Transverse colon (tissue), 4 donors: Measurements from ENCODE around the gene LRRC23. TPM values are rescaled to one million over a fixed set of nuclear protein-coding genes. Genes with fewer than 3 reads are reported as not detected.

Source experiments
- DNase-seq: peaks from one replicate; pipeline ENCODE4 v3.0.0-alpha.2; 2019
- H3K27ac ChIP-seq, 4 donors: fragments of 200-600 bp; sonication (generic); 2 replicates each; pipeline ENCODE4 v1.5.1; 2016 to 2018; ENCODE audit warnings: inconsistent platforms in 4 of 4
- H3K27me3 ChIP-seq: fragments of 200-600 bp; sonication (generic); 2 replicates; pipeline ENCODE4 v1.5.1; 2017; ENCODE audit warnings: inconsistent platforms
- H3K36me3 ChIP-seq, 4 donors: fragments of 200-600 bp; sonication (generic); 2 replicates each; pipeline ENCODE4 v1.5.1; 2017 to 2019; ENCODE audit warnings: inconsistent platforms in 4 of 4
- H3K4me1 ChIP-seq, 4 donors: fragments of 200-600 bp; sonication (generic); 2 replicates each; pipeline ENCODE4 v1.5.1; 2017 to 2020; ENCODE audit warnings: inconsistent platforms in 4 of 4
- H3K4me3 ChIP-seq, 4 donors: fragments of 200-600 bp; sonication (generic); 1 replicate in 1 of 4; 2 replicates in 3 of 4; pipeline versions ENCODE4 v1.5.1 to v1.6.1; 2017 to 2019; ENCODE audit warnings: inconsistent platforms in 4 of 4
- H3K9me3 ChIP-seq, 2 donors: fragments of 200-600 bp; sonication (generic); 2 replicates each; pipeline ENCODE4 v1.5.1; 2017 to 2019; ENCODE audit warnings: inconsistent platforms in 2 of 2
- EP300 ChIP-seq: sonication (generic); formaldehyde crosslinking; IDR thresholded peaks from one replicate; pipeline ENCODE4 v1.6.1; 2017; ENCODE audit warnings: antibody characterized with exemption, low read depth
- POLR2A ChIP-seq: fragments of 450-650 bp; IDR thresholded peaks from one replicate; pipeline ENCODE4 v1.6.1; 2016; ENCODE audit warnings: antibody characterized with exemption, mild to moderate bottlenecking, moderate library complexity
- POLR2AphosphoS5 ChIP-seq, 3 donors: sonication (generic); formaldehyde crosslinking; IDR thresholded peaks; one replicate each; pipeline ENCODE4 v1.6.1; 2016; ENCODE audit warnings: antibody characterized with exemption in 3 of 3
- WGBS, 2 donors: methylation state at CpG; one replicate each; pipeline ENCODE4 v1.1.5; 2018; ENCODE audit warnings: low coverage in 1 of 2; 5-methylcytosine and 5-hydroxymethylcytosine counted together
- in situ Hi-C, 4 donors: fragments of 200-750 bp; cut with MboI; loops; one replicate each; pipeline versions ENCODE4 v1.15.0 to v1.15.1; 2017; ENCODE audit warnings: low sequenced_read_pairs in 3 of 4, low pct_ligation_motif_present in 1 of 4, low pct_unique_long_range_greater_than_20kb in 1 of 4
- intact Hi-C: fragments of 100-400 bp; cut with DNase I; formaldehyde crosslinking; loops from one replicate; pipeline ENCODE4 v1.15.1; 2023; ENCODE audit warnings: low total_unique reads
- total RNA-seq, 4 donors: library from RNA; depleted of rRNA; stranded (reverse); fragments of >200 nt; gene quantifications; one replicate each; pipeline ENCODE4 v1.1.0, GENCODE V29; 2016
- TF ChIP-seq, protein P1 (sequence below), 5 experiments: fragments of 200-600 bp in 3 of 5; fragments of 450-650 bp in 2 of 5; sonication (generic) in 3 of 5; IDR thresholded peaks; 1 replicate in 2 of 5; 2 replicates in 3 of 5; pipeline ENCODE4 v1.5.1; 2016 to 2017; ENCODE audit warnings: antibody characterized with exemption in 5 of 5, inconsistent platforms in 3 of 5, mild to moderate bottlenecking in 2 of 5, moderate library complexity in 1 of 5

Gene LRRC23, protein sequence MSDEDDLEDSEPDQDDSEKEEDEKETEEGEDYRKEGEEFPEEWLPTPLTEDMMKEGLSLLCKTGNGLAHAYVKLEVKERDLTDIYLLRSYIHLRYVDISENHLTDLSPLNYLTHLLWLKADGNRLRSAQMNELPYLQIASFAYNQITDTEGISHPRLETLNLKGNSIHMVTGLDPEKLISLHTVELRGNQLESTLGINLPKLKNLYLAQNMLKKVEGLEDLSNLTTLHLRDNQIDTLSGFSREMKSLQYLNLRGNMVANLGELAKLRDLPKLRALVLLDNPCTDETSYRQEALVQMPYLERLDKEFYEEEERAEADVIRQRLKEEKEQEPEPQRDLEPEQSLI
- total RNA-seq: 10 to 100 TPM in 1 of 4 donors, 1 to 10 TPM in 1, under 1 TPM in 1, not detected in 1; 0.60 to 11.3 (median 5.9) TPM

DNA sequence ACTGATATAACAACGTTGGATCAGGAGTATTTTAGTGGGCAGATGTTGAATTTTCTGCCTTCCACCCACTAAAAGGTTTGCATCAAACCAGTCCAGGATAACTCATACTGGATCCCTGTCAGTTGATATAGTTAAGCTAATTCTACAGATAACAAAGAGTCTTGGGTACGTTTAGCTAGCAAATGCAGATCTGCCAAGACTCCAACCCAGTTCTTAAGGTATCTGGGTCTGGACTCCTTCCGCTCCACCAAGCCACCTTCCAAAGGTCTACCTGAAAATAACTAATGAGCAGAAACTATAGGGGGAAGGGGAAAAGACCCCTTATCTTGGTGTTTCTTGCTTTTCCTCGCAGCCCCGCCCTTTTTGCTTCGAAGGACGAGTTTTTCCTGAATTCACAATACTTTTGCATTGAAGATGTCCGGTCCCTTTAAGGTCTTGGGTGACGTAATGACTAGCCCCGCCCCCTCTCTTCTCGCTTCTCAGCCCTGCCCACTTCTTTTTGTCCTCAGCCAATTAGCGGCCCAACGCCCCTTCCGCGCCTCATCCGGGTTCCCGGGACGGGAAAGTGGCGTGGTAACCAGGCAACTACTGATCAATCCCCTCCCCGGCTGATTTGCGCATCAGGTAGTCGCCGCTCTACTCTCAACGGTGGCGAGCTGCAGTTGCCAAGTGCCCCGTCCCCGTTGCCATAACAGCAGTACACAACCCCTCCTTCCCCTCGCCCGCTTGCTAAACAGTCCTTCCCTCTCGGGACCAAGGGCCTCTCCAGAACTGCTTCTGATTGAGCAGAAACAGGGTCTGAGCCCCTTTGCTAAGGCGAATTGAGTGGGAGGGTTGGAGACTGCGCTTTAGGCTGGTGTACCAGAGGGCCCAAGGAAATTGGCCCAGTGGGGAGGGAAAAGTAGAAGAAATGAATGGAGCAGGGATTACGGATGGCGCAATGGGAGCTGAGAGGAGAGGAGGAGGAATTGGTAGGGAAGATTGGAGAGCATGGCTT lies at the start of gene LRRC23:
Gene LRRC23 (plus strand): TSS at position 543 of the 997 bp plus-strand sequence. CDS start 812 bp downstream, outside the sequence.
- H3K4me1 ChIP-seq: peaks cover 4 to 23% (median 20%) of the 10 kb centered on the region in 4 donors
- in situ Hi-C loops (loop anchor here in 1 of 4 donors (25.0 kb wide), 1 partner anchor 208 kb away; the partner anchor contains the start of gene C1RL), intact Hi-C loops (no loop called here)
- no peaks in the 10 kb centered on the region for H3K27me3 ChIP-seq
- no peaks in the 10 kb centered on the region for H3K9me3 ChIP-seq
- peak within 1 kb of the TSS; percentile 79 to 87 (median 85) for H3K27ac ChIP-seq
- TF ChIP-seq, protein P1, sequence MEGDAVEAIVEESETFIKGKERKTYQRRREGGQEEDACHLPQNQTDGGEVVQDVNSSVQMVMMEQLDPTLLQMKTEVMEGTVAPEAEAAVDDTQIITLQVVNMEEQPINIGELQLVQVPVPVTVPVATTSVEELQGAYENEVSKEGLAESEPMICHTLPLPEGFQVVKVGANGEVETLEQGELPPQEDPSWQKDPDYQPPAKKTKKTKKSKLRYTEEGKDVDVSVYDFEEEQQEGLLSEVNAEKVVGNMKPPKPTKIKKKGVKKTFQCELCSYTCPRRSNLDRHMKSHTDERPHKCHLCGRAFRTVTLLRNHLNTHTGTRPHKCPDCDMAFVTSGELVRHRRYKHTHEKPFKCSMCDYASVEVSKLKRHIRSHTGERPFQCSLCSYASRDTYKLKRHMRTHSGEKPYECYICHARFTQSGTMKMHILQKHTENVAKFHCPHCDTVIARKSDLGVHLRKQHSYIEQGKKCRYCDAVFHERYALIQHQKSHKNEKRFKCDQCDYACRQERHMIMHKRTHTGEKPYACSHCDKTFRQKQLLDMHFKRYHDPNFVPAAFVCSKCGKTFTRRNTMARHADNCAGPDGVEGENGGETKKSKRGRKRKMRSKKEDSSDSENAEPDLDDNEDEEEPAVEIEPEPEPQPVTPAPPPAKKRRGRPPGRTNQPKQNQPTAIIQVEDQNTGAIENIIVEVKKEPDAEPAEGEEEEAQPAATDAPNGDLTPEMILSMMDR (IDR thresholded peaks at IDR 0.05): no peak
- no peak for TF ChIP-seq EP300
- TF ChIP-seq POLR2A: peak; percentile 56
- TF ChIP-seq POLR2AphosphoS5 (IDR thresholded peaks at IDR 0.05): peak; percentile 54 to 76 (median 76)
- WGBS, 2 donors: 6 to 10% methylated on average over 12 to 34 of the region's 34 CpGs
- H3K4me3 ChIP-seq: peak within 1 kb of the TSS; percentile 18 to 74 (median 56)
- H3K36me3 ChIP-seq: no peaks in the 10 kb centered on the region
- peak; percentile 99 for DNase-seq

GRCh38 chr12:6855322-6855721 lies 49.3 kb upstream of the LRRC23 start:
- no peak overlapping the region for H3K4me3 ChIP-seq
- H3K36me3 ChIP-seq: peaks cover 0 to 37% (median 18%) of the 10 kb centered on the region in 4 donors
- H3K27me3 ChIP-seq: no peaks in the 10 kb centered on the region
- H3K9me3 ChIP-seq: no peaks in the 10 kb centered on the region
- TF ChIP-seq POLR2AphosphoS5 (IDR thresholded peaks at IDR 0.05) (no peak), POLR2A (no peak), EP300 (no peak)
- TF ChIP-seq, protein P1 (IDR thresholded peaks at IDR 0.05): no peak
- intact Hi-C loops: no loop called here
- H3K27ac ChIP-seq: no peak overlapping the region
- in situ Hi-C loops: no loop called here
- DNase-seq: no peak
- H3K4me1 ChIP-seq: peaks cover 10 to 22% (median 15%) of the 10 kb centered on the region in 4 donors
- 88 to 93% methylated on average over 11 to 14 of the region's 14 CpGs for WGBS, 2 donors

DNA sequence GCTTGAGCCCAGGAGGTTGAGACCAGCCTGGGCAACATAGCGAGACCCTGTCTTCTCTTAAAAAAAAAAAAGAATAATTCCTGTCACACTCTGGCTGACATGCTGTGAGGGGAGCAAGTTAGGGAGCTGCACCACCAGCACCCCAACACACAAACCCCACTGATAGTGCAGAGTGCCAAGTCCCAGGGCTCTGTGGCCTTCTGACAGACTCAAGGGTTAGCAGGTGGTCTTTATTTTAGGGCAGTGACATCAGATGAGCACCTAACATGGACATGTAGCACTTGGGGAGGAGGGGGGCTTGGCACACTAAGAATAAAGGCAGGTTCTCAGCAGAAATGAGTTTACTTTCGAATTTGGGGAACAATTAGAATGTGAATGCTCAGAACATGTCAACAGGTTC lies 45.8 kb upstream of the LRRC23 start:
- Histone ChIP-seq H3K27ac (no peak overlapping the region), H3K4me3 (no peak overlapping the region), H3K9me3 (no peaks in the 10 kb centered on the region), H3K27me3 (no peaks in the 10 kb centered on the region), H3K4me1 (peaks cover 0 to 3% (median under 1%) of the 10 kb centered on the region in 4 donors), H3K36me3 (peaks cover 0 to 64% (median 27%) of the 10 kb centered on the region in 4 donors)
- intact Hi-C loops (no loop called here), in situ Hi-C loops (no loop called here)
- no peak for DNase-seq
- TF ChIP-seq POLR2AphosphoS5 (IDR thresholded peaks at IDR 0.05): no peak
- TF ChIP-seq, protein P1 (IDR thresholded peaks at IDR 0.05): no peak
- no peak for TF ChIP-seq EP300
- TF ChIP-seq POLR2A: no peak
- WGBS, 2 donors: 93 to 100% methylated on average over 1 to 2 of the region's 2 CpGs
